CD14-positive monocyte (primary cell): ENCODE results near the gene EFHB. TPM values are rescaled to one million over a fixed set of nuclear protein-coding genes. Genes with fewer than 3 reads are reported as not detected.
A peak's percentile ranks its signal among the peaks of the same experiment; 100 is the strongest.

ENCODE experiments used
- DNase-seq, 3 donors: peaks; one replicate each; pipeline ENCODE4 v3.0.0-alpha.2; 2011 to 2022
- H2AFZ ChIP-seq: 2 replicates; pipeline ENCODE4 v1.6.0; 2012; ENCODE audit warnings: mild to moderate bottlenecking, low read depth, low read length, inconsistent platforms; ENCODE audit not compliant: insufficient read depth, poor library complexity, severe bottlenecking
- H3K27ac ChIP-seq, 2 donors: 1 replicate in 1 of 2; 2 replicates in 1 of 2; pipeline ENCODE4 v1.5.1; 2012 to 2013; ENCODE audit warnings: low read length in 2 of 2, control low read depth in 1 of 2, inconsistent platforms in 1 of 2, low read depth in 1 of 2, mild to moderate bottlenecking in 1 of 2
- H3K27me3 ChIP-seq, 2 donors: one replicate each; pipeline versions ENCODE4 v1.6.0 to v1.6.1; 2011 to 2013; ENCODE audit warnings: low read length in 2 of 2; ENCODE audit not compliant: control insufficient read depth in 2 of 2, insufficient read depth in 2 of 2
- H3K36me3 ChIP-seq, 2 donors: replicated peaks in 1 of 2; 1 replicate in 1 of 2; 2 replicates in 1 of 2; pipeline versions ENCODE4 v1.5.1 to v1.6.1; 2012 to 2013; ENCODE audit warnings: low read length in 2 of 2, control low read depth in 1 of 2, inconsistent platforms in 1 of 2, mild to moderate bottlenecking in 1 of 2; ENCODE audit not compliant: insufficient read depth in 2 of 2, control insufficient read depth in 1 of 2
- H3K4me1 ChIP-seq, 2 donors: 1 replicate in 1 of 2; 2 replicates in 1 of 2; pipeline versions ENCODE4 v1.5.1 to v1.6.1; 2012 to 2013; ENCODE audit warnings: low read length in 2 of 2, control low read depth in 1 of 2, inconsistent platforms in 1 of 2, mild to moderate bottlenecking in 1 of 2, moderate library complexity in 1 of 2; ENCODE audit not compliant: insufficient read depth in 2 of 2, control insufficient read depth in 1 of 2
- H3K4me2 ChIP-seq: replicated peaks from 2 replicates; pipeline ENCODE3; 2012; ENCODE audit warnings: low read length, moderate library complexity, mild to moderate bottlenecking; ENCODE audit not compliant: poor library complexity, severe bottlenecking; ENCODE audit errors: extremely low read depth
- H3K4me3 ChIP-seq, 3 experiments: fragments of 200-600 bp in 1 of 3; sonication (generic) in 1 of 3; replicated peaks in 1 of 3; 1 replicate in 2 of 3; 2 replicates in 1 of 3; pipeline ENCODE4 v1.5.1; 2011 to 2013; ENCODE audit warnings: low read length in 3 of 3, mild to moderate bottlenecking in 3 of 3, control low read depth in 2 of 3, low read depth in 2 of 3, inconsistent platforms in 1 of 3, moderate library complexity in 1 of 3
- H3K79me2 ChIP-seq: 2 replicates; pipeline ENCODE4 v1.6.0; 2012; ENCODE audit warnings: mild to moderate bottlenecking, control low read depth, inconsistent platforms, low read length, moderate library complexity; ENCODE audit not compliant: insufficient read depth
- H3K9ac ChIP-seq: 2 replicates; pipeline ENCODE4 v1.6.0; 2017; ENCODE audit warnings: low read length, mild to moderate bottlenecking; ENCODE audit not compliant: insufficient read depth, poor library complexity, severe bottlenecking
- H3K9me3 ChIP-seq, 2 donors: replicated peaks in 1 of 2; 1 replicate in 1 of 2; 2 replicates in 1 of 2; pipeline versions ENCODE4 v1.5.1 to v1.6.1; 2012 to 2013; ENCODE audit warnings: low read length in 2 of 2, control low read depth in 1 of 2; ENCODE audit not compliant: control insufficient read depth in 1 of 2, insufficient read depth in 1 of 2
- H4K20me1 ChIP-seq: 2 replicates; pipeline ENCODE4 v1.6.0; 2012; ENCODE audit warnings: mild to moderate bottlenecking, low read length, control low read depth, moderate library complexity; ENCODE audit not compliant: insufficient read depth
- H3K27ac Mint-ChIP-seq, 7 donors: one replicate each; pipeline ENCODE4 v1.8.0; 2020; ENCODE audit warnings: mild to moderate bottlenecking in 7 of 7, mixed read lengths in 7 of 7, moderate library complexity in 6 of 7, inconsistent platforms in 2 of 7
- H3K27me3 Mint-ChIP-seq, 3 donors: one replicate each; pipeline ENCODE4 v1.8.0; 2021 to 2022; ENCODE audit warnings: low read depth in 3 of 3, mild to moderate bottlenecking in 3 of 3, mixed read lengths in 3 of 3, moderate library complexity in 3 of 3, inconsistent platforms in 1 of 3
- H3K36me3 Mint-ChIP-seq, 2 donors: one replicate each; pipeline ENCODE4 v1.8.0; 2020; ENCODE audit warnings: mixed read lengths in 2 of 2, inconsistent platforms in 1 of 2, mild to moderate bottlenecking in 1 of 2
- H3K4me1 Mint-ChIP-seq: one replicate; pipeline ENCODE4 v1.8.0; 2020; ENCODE audit warnings: mild to moderate bottlenecking, mixed read lengths
- H3K4me3 Mint-ChIP-seq, 2 donors: one replicate each; pipeline ENCODE4 v1.8.0; 2020; ENCODE audit warnings: mild to moderate bottlenecking in 2 of 2, mixed read lengths in 2 of 2, moderate library complexity in 1 of 2
- H3K9me3 Mint-ChIP-seq, 7 donors: one replicate each; pipeline ENCODE4 v1.8.0; 2020 to 2022; ENCODE audit warnings: mixed read lengths in 7 of 7, mild to moderate bottlenecking in 6 of 7, moderate library complexity in 6 of 7, inconsistent platforms in 2 of 7
- CTCF ChIP-seq: fragments of 200-600 bp; IDR thresholded peaks from one replicate; pipeline ENCODE4 v1.8.0; 2022; ENCODE audit warnings: antibody characterized with exemption, mild to moderate bottlenecking
- WGBS: methylation state at CpG from one replicate; pipeline ENCODE4 v1.1.5; 2013; ENCODE audit warnings: missing lambda C conversion rate; ENCODE audit not compliant: insufficient coverage; 5-methylcytosine and 5-hydroxymethylcytosine counted together
- intact Hi-C, 2 donors: fragments of 100-400 bp; cut with micrococcal nuclease; formaldehyde crosslinking; loops; one replicate each; pipeline versions ENCODE4 v1.15.0 to v1.15.1; 2023
- polyA plus RNA-seq, 3 donors: library from polyadenylated mRNA; depleted of rRNA in 1 of 3; unstranded in 2 of 3; stranded (reverse) in 1 of 3; fragments of 300-500 nt in 2 of 3; fragments of >200 nt in 1 of 3; fragmentation: Illumina TruSeq in 2 of 3; gene quantifications; 1 replicate in 2 of 3; 2 replicates in 1 of 3; pipeline ENCODE4 v1.2.3, GENCODE V29; 2012 to 2021

Gene EFHB
- polyA plus RNA-seq, 3 donors = 0.16 to 0.80 (median 0.73) TPM

DNA sequence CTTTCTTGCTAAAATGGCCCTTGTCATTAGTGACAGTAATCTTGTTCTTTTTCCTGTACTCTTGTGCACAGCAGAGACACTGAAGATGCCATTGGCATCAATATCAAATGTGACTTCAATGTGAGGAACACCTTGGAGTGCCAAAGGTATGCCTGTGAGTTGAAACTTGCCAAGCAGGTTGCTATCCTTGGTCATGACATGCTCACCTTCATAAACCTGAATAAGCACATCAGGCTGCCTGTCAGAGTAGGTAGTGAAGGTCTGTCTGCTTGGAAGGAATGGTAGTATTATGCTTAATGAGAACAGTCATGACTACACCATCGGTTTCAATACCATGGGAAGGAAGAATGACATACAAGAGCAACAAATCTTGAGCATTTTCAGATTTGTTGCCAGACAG, 6.6 kb upstream of the EFHB start:
- WGBS = 88% methylated on average over 1 of the region's 1 CpG
- Mint-ChIP-seq H3K4me1 (peaks cover 5% of the 10 kb centered on the region), H3K27ac (no peak overlapping the region), H3K9me3 (peaks cover 0 to 2% (median 0%) of the 10 kb centered on the region in 7 donors), H3K36me3 (no peaks in the 10 kb centered on the region), H3K4me3 (no peak overlapping the region), H3K27me3 (peaks cover 2 to 9% (median 2%) of the 10 kb centered on the region in 3 donors)
- no peak overlapping the region for H2AFZ ChIP-seq
- H3K79me2 ChIP-seq = no peaks in the 10 kb centered on the region
- no peaks in the 10 kb centered on the region for H3K4me1 ChIP-seq
- no peak overlapping the region for H3K27ac ChIP-seq
- H3K36me3 ChIP-seq = no peaks in the 10 kb centered on the region
- intact Hi-C loops = no loop called here
- no peak overlapping the region for H3K9ac ChIP-seq
- H4K20me1 ChIP-seq = no peaks in the 10 kb centered on the region
- no peak overlapping the region for H3K4me2 ChIP-seq
- no peak overlapping the region for H3K4me3 ChIP-seq
- no peaks in the 10 kb centered on the region for H3K9me3 ChIP-seq
- no peak for DNase-seq
- TF ChIP-seq CTCF = no peak
- no peaks in the 10 kb centered on the region for H3K27me3 ChIP-seq

- no peak for DNase-seq
- Histone ChIP-seq H3K9ac (no peak overlapping the region), H3K4me1 (no peaks in the 10 kb centered on the region), H3K27me3 (peaks cover 6 to 12% of the 10 kb centered on the region in 2 donors), H3K4me2 (no peak overlapping the region), H3K4me3 (no peak overlapping the region), H4K20me1 (no peaks in the 10 kb centered on the region), H3K9me3 (no peaks in the 10 kb centered on the region), H3K27ac (no peak overlapping the region), H2AFZ (no peak overlapping the region), H3K36me3 (no peaks in the 10 kb centered on the region), H3K79me2 (no peaks in the 10 kb centered on the region)
- no CpG with 5 or more reads among the region's 1 CpG for WGBS
- Mint-ChIP-seq H3K9me3 (peaks cover 0 to 5% (median 0%) of the 10 kb centered on the region in 7 donors), H3K36me3 (peaks cover 0 to 5% of the 10 kb centered on the region in 2 donors), H3K27ac (no peak overlapping the region), H3K4me3 (peak overlapping the region in 1 of 2 donors; percentile 1), H3K4me1 (peaks cover 7% of the 10 kb centered on the region), H3K27me3 (peaks cover 12 to 31% (median 15%) of the 10 kb centered on the region in 3 donors)
- no peak for TF ChIP-seq CTCF
- intact Hi-C loops = no loop called here
Observed at GRCh38 chr3:19938295-19938627, 4.2 kb upstream of the EFHB start.
